Activated naive CD4-positive, alpha-beta T cell treated with anti-CD3 and anti-CD28 coated beads, Interleukin-2, amount 50 U/mL, for 72 hours (primary cell): Measurements from ENCODE around the gene EMILIN3. TPM values are rescaled to one million over a fixed set of nuclear protein-coding genes. Genes with fewer than 3 reads are reported as not detected.

ENCODE experiments used
- ATAC-seq, 2 donors: fragments of 150-1000 bp; cut with Tn5 transposase; 2 replicates each; pipeline ENCODE4 v1.10.0; 2021; ENCODE audit warnings: mild to moderate bottlenecking in 2 of 2, moderate library complexity in 2 of 2
- DNase-seq, 2 donors: peaks; one replicate each; pipeline ENCODE4 v3.0.0; 2021 to 2022; ENCODE audit warnings: low spot score in 2 of 2
- H3K27ac Mint-ChIP-seq, 2 donors: one replicate each; pipeline ENCODE4 v1.8.0; 2022; ENCODE audit warnings: mild to moderate bottlenecking in 2 of 2, mixed read lengths in 2 of 2
- H3K36me3 Mint-ChIP-seq, 2 donors: one replicate each; pipeline ENCODE4 v1.8.0; 2022; ENCODE audit warnings: mixed read lengths in 2 of 2
- H3K9me3 Mint-ChIP-seq, 2 donors: one replicate each; pipeline ENCODE4 v1.8.0; 2022; ENCODE audit warnings: mixed read lengths in 2 of 2
- total RNA-seq, 2 donors: library from RNA; stranded (reverse); gene quantifications; one replicate each; pipeline ENCODE4 v1.2.3, GENCODE V29; 2022

EMILIN3 gene
- total RNA-seq, 2 donors from 2014 or later, result 0.27 TPM; not detected in 1

DNA sequence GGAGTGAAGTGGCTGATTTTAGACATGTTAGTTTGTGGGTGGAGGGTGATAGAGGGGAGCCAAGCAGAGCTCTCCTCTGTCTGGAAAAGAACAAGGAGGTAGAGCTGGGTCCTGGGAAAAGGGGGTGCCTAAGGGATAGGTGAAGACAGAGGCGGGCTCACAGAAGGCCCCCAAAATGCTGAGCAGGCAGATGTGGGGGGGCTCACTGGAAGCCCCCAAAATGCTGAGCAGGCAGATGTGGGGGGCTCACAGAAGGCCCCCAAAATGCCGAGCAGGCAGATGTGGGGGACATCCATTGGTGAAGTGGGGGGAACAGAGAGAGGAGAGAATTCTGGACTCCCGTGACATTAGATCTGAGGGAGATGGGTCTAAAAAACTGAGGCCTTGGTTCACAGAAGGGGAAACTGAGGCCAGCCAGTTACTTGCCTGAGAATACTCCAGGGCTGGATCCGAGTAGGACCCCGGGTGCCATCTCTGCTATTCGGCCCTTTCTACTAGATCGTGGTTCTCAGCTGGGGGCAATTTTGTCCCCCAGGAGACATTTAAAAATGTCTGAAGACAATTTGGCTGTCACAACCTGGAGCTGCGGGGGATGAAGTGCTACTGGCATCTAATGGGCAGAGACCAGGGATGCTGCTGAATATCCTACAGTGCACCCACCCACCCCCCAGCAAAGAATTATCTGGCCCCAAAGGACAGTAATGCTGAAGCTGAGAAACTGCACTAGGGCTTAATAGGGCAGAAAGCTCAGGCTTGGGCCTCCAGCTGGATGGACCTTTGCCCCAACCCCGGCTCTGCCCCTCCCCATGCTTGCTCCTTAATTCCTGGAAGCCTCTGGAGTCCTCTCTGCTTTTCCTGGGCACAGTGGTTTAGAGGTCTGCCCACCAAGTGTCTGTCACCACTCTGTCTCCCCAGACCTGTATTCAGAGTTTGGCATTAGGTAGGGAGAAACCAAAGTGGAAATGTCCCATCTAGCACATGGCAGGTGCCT lies 23.8 kb downstream of the EMILIN3 start:
- no peak for ATAC-seq
- H3K27ac Mint-ChIP-seq, result peak overlapping the region in 1 of 2 donors; percentile 9
- H3K9me3 Mint-ChIP-seq, result no peaks in the 10 kb centered on the region
- DNase-seq, result no peak
- no peaks in the 10 kb centered on the region for H3K36me3 Mint-ChIP-seq

- peak; percentile 87 to 90 for ATAC-seq
These were observed 26.1 kb downstream of the EMILIN3 start, which contains the start of gene LPIN3 for GRCh38 chr20:41340327-41341055. Gene LPIN3 (plus strand): TSS chr20:41340821. CDS start chr20:41345804, 4,983 bp downstream.

DNA sequence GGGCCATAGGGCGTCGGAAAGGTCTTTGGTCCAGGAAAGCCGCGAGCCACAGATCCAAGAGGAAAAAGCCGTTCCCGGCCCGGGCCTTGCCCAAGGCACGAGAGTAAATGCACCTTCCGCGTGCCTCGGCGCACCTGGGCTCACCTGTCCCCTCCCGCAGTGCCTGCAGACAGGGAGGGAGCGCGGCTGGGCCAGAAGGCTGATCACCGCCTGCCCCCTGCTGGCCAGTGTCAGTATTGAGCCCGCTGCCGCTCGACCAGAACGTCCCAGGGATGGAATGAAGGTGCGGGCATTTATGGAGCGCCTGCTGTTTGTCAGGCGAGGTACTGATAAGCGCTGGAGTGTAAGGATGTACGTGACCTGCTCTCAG lies 26.7 kb downstream of the EMILIN3 start:
- ATAC-seq (peak; percentile 84 to 87), DNase-seq (peak; percentile 80 to 94)
- Mint-ChIP-seq H3K27ac (peak overlapping the region; percentile 21 to 88), H3K9me3 (no peaks in the 10 kb centered on the region), H3K36me3 (no peaks in the 10 kb centered on the region)

More at GRCh38 chr20:41340327-41341055, 26.1 kb downstream of the EMILIN3 start, which contains the start of gene LPIN3:
- no peaks in the 10 kb centered on the region for H3K9me3 Mint-ChIP-seq
- H3K27ac Mint-ChIP-seq, result peak within 1 kb of the TSS; percentile 37 to 88
- DNase-seq, result peak; percentile 66 to 72
- H3K36me3 Mint-ChIP-seq, result no peaks in the 10 kb centered on the region

GRCh38 chr20:41336711-41337492 lies 29.7 kb downstream of the EMILIN3 start:
- DNase-seq (no peak), ATAC-seq (no peak)
- Mint-ChIP-seq H3K27ac (no peak overlapping the region), H3K9me3 (no peaks in the 10 kb centered on the region), H3K36me3 (no peaks in the 10 kb centered on the region)

DNA sequence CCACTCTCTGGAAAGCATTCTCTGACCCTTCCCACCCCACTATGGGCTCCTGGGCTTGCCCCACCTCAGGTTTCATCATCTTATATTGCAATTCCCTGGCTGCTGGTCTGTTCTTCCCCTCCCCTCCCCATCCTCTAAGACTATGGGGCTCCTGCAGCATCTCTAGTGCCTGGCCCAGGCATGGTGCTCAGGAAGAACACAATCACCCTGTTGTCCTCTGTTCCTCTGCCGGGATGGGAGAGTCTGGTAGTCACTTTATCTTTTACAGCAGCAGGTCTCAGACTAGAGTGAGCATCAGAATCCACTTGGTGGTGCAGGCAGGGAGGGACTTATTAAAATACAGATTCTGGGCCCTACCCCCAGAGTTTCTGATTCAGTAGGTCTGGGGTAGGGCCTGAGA lies 31.0 kb downstream of the EMILIN3 start:
- DNase-seq (no peak), ATAC-seq (no peak)
- Mint-ChIP-seq H3K9me3 (no peaks in the 10 kb centered on the region), H3K27ac (no peak overlapping the region), H3K36me3 (no peaks in the 10 kb centered on the region)

GRCh38 chr20:41334443-41335421 lies 31.9 kb downstream of the EMILIN3 start:
- ATAC-seq (no peak), DNase-seq (no peak)
- Mint-ChIP-seq H3K27ac (no peak overlapping the region), H3K36me3 (no peaks in the 10 kb centered on the region), H3K9me3 (no peaks in the 10 kb centered on the region)

- ATAC-seq, result no peak
- Mint-ChIP-seq H3K27ac (no peak overlapping the region), H3K36me3 (no peaks in the 10 kb centered on the region), H3K9me3 (no peaks in the 10 kb centered on the region)
- no peak for DNase-seq
These were observed 32.6 kb downstream of the EMILIN3 start for GRCh38 chr20:41334036-41334435.

DNA sequence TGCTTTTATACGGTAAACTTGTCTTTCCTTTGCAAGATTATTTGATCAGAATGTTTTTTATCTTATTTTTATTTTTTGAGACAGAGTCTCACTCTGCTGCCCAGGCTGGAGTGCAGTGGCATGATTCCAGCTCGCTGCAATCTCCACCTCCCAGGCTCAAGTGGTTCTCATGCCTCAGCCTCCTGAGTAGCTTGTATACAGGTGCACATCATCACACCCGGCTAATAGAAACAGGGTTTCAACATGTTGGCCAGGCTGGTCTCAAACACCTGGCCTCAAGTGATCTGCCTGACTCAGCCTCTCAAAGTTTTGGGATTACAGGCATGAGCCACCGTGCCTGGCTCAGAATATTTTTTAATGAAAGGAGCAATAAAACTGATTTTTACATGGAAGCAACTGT lies 34.9 kb downstream of the EMILIN3 start:
- ATAC-seq, result no peak
- Mint-ChIP-seq H3K27ac (no peak overlapping the region), H3K9me3 (no peaks in the 10 kb centered on the region), H3K36me3 (no peaks in the 10 kb centered on the region)
- DNase-seq, result no peak

DNA sequence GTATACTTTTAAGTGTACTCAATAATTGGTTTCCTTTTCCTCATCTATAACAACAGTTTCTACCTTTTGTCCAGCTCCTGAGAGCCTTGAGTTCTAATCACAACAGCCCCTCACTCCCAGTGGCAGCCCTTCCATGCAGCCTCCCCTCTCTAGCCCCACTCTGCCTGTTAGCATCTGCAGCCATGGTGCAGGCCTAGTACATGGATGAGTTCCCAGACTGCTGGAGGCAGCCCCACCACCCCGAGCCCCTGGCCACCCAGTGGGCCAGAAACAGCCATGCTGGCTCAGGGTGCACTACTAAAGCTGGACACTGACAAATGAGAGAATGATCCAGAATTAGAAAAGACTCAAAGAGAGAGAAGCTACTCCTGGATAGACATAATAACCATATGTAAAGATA lies 35.7 kb downstream of the EMILIN3 start:
- no peak for DNase-seq
- no peaks in the 10 kb centered on the region for H3K9me3 Mint-ChIP-seq
- H3K27ac Mint-ChIP-seq, result no peak overlapping the region
- ATAC-seq, result no peak
- no peaks in the 10 kb centered on the region for H3K36me3 Mint-ChIP-seq

DNA sequence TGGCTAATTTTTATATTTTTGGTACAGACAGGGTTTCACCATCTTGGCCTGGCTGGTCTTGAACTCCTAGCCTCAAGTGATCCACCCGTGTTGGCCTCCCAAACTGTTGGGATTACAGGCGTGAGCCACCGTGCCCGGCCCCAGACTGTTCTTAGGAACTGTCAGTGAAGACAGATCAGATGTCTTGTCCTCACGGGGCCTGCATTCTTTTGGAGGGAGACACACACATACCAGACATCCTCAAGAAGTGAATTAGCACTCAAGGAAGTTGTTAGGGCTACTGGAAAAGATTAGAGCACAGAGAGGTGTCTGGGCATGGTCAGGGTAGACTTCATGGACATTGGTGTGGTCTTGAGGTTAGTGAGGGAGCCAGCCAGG lies 36.3 kb downstream of the EMILIN3 start:
- Mint-ChIP-seq H3K27ac (peak overlapping the region in 1 of 2 donors; percentile 66), H3K9me3 (no peaks in the 10 kb centered on the region), H3K36me3 (no peaks in the 10 kb centered on the region)
- no peak for ATAC-seq
- DNase-seq, result no peak

- Mint-ChIP-seq H3K9me3 (no peaks in the 10 kb centered on the region), H3K36me3 (no peaks in the 10 kb centered on the region), H3K27ac (peak overlapping the region; percentile 66 to 94)
- ATAC-seq (peak; percentile 100), DNase-seq (peak; percentile 51 to 75)
These were observed 36.9 kb downstream of the EMILIN3 start for GRCh38 chr20:41329435-41330342.

DNA sequence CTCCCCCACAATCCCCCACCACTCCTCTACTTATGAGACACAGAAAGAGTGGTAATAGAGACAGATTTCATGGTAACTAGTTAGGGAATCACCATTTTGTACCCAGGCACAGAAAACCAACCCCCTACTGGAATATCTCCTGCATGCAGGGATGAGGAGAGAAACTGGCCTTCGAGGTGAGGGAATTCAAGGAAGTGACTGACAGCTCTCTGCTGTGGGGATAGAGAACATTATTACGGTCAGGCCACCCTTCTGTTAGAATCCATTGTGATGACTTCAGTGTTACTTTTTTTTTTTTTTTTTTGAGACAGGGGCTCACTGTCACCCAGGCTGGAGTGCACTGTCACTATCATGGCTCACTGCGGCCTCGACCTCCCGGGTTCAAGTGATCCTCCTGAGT lies 39.4 kb downstream of the EMILIN3 start:
- Mint-ChIP-seq H3K36me3 (no peaks in the 10 kb centered on the region), H3K9me3 (no peaks in the 10 kb centered on the region), H3K27ac (no peak overlapping the region)
- ATAC-seq, result no peak
- no peak for DNase-seq

GRCh38 chr20:41320976-41321375 lies 45.6 kb downstream of the EMILIN3 start:
- no peak for ATAC-seq

DNA sequence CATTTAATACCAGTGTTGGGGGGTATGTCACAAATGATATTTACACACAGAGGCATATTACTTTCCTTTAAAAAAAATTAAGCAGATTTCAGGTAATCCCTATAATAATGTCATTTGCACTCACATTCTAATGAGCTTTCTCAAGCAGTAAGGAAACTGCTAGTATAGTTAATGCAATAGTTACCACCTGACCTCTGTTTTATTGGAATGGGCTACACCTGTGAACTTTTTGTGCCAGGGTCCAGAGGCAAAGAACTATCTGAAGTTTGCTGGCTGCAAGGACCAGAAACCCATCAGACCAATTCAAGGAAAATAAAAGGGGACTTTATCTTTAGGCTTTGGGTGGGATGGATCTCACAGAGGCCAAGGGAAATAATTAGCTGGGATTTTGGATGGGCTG lies 46.2 kb downstream of the EMILIN3 start:
- peaks cover 0 to 4% of the 10 kb centered on the region in 2 donors for H3K36me3 Mint-ChIP-seq
- ATAC-seq (no peak), DNase-seq (no peak)
- H3K27ac Mint-ChIP-seq, result no peak overlapping the region
- no peaks in the 10 kb centered on the region for H3K9me3 Mint-ChIP-seq

More at GRCh38 chr20:41320976-41321375, 45.6 kb downstream of the EMILIN3 start:
- Mint-ChIP-seq H3K9me3 (no peaks in the 10 kb centered on the region), H3K27ac (no peak overlapping the region), H3K36me3 (peaks cover 0 to 4% of the 10 kb centered on the region in 2 donors)
- no peak for DNase-seq

DNA sequence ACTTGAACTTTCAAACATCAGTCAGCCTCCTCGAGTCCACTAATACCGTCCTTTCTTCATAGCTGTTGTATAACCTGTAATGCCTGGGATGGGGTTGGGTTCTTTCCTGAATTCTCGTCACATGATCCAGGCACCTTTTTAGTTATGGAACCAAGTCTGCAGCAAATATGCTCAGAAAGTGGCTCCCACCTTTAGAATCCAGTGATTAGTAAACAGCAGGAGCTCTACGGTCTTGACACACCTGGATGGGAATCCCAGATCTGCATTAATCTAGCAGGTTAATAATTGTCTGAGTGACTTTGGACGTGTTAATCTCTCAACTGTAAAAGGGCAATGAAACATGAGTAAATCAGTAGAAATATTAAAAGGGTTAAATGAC lies 48.4 kb downstream of the EMILIN3 start:
- no peaks in the 10 kb centered on the region for H3K9me3 Mint-ChIP-seq
- ATAC-seq, result no peak
- no peak for DNase-seq
- peaks cover 0 to 4% of the 10 kb centered on the region in 2 donors for H3K36me3 Mint-ChIP-seq
- H3K27ac Mint-ChIP-seq, result peak overlapping the region; percentile 61 to 80
